IPS-NIHi11 (cell line): ENCODE results near the gene TFCP2L1.

ENCODE experiments used
- DNase-seq: peaks from one replicate; pipeline ENCODE4 v3.0.0; 2012; ENCODE audit warnings: mixed read lengths, low spot score

Gene TFCP2L1

GRCh38 chr2:121172456-121172855 is 112.5 kb downstream of the TFCP2L1 start:
- no peak for DNase-seq

- no peak for DNase-seq
Observed at GRCh38 chr2:121171625-121172119, 113.3 kb downstream of the TFCP2L1 start.

GRCh38 chr2:121170577-121170976 is 114.4 kb downstream of the TFCP2L1 start:
- no peak for DNase-seq

GRCh38 chr2:121167411-121167810 is 117.6 kb downstream of the TFCP2L1 start:
- no peak for DNase-seq
